HepG2 (cell line): ENCODE results near the gene PHF19. TPM values are rescaled to one million over a fixed set of nuclear protein-coding genes. Genes with fewer than 3 reads are reported as not detected.

Experiments
- ATAC-seq: fragments of 200-7000 bp; cut with Tn5 transposase; 3 replicates; pipeline ENCODE4 v1.9.1; 2020; ENCODE audit warnings: mild to moderate bottlenecking, moderate library complexity
- BruUV-seq: library from RNA; stranded (reverse); fragments of 400-500 nt; replicated peaks from 2 replicates; lab custom pipeline; 2021; lab: Mats Ljungman, UMichigan
- CTCF ChIA-PET: fragments of 300-600 bp; formaldehyde crosslinking; extraction: SDS; loops from one replicate; lab custom pipeline; 2021; ENCODE audit warnings: low total read pairs, inconsistent platforms, low intra/inter-chr PET ratio; lab: Yijun Ruan, JAX
- POLR2A ChIA-PET: fragments of 350-600 bp; sonication (Branson Sonifier 250); formaldehyde crosslinking; loops from one replicate; lab custom pipeline; 2020; ENCODE audit warnings: antibody characterized with exemption, inconsistent platforms; lab: Yijun Ruan, JAX
- DNase-seq: peaks from one replicate; pipeline ENCODE4 v3.0.0-alpha.2; 2015; ENCODE audit warnings: low spot score
- FAIRE-seq: peaks from 3 replicates; lab custom pipeline; 2011; peaks lifted over from hg19 to GRCh38; lab: Jason Lieb, UNC
- H2AFZ ChIP-seq: one replicate; pipeline ENCODE4 v1.6.1; 2011; ENCODE audit warnings: low read length, inconsistent platforms
- H3K27ac ChIP-seq: fragments of 300-600 bp; 3 replicates; pipeline ENCODE4 v1.8.0; 2011; ENCODE audit warnings: mixed run types, mild to moderate bottlenecking, mixed read lengths, low read length, inconsistent platforms; ENCODE audit not compliant: insufficient read depth; ENCODE audit errors: extremely low read length
- H3K27me3 ChIP-seq, 2 experiments: fragments of 200-600 bp in 1 of 2; 2 replicates in 1 of 2; 3 replicates in 1 of 2; pipeline versions ENCODE4 v1.6.0 to v1.8.0; 2011; ENCODE audit warnings: low read length in 2 of 2, mild to moderate bottlenecking in 2 of 2, moderate library complexity in 2 of 2, inconsistent platforms in 1 of 2; ENCODE audit not compliant: insufficient read depth in 2 of 2, control insufficient read depth in 1 of 2
- H3K36me3 ChIP-seq, 2 experiments: fragments of 200-600 bp in 1 of 2; replicated peaks in 1 of 2; 2 replicates in 1 of 2; 3 replicates in 1 of 2; pipeline versions ENCODE4 v1.5.1 to v1.8.0; 2011; ENCODE audit warnings: low read length in 2 of 2, inconsistent platforms in 1 of 2; ENCODE audit not compliant: insufficient read depth in 2 of 2, control insufficient read depth in 1 of 2
- H3K4me1 ChIP-seq: 2 replicates; pipeline ENCODE4 v1.5.1; 2012; ENCODE audit warnings: low read length, inconsistent platforms; ENCODE audit not compliant: insufficient read depth
- H3K4me2 ChIP-seq: 2 replicates; pipeline ENCODE4 v1.6.0; 2011; ENCODE audit warnings: low read depth, low read length, inconsistent platforms
- H3K4me3 ChIP-seq, 3 experiments: fragments of 200-600 bp in 1 of 3; sonication (generic), shearing (Covaris generic) in 1 of 3; replicated peaks in 1 of 3; 2 replicates each; pipeline ENCODE4 v1.5.1; 2011 to 2016; ENCODE audit warnings: low read length in 3 of 3, inconsistent platforms in 2 of 3, low read depth in 2 of 3, mild to moderate bottlenecking in 2 of 3, control low read depth in 1 of 3, mixed read lengths in 1 of 3; ENCODE audit not compliant: insufficient read depth in 1 of 3
- H3K79me2 ChIP-seq: one replicate; pipeline ENCODE4 v1.6.1; 2011; ENCODE audit warnings: low read length, inconsistent platforms; ENCODE audit not compliant: insufficient read depth
- H3K9ac ChIP-seq: 2 replicates; pipeline ENCODE4 v1.6.0; 2011; ENCODE audit warnings: mild to moderate bottlenecking, low read depth, low read length, inconsistent platforms; ENCODE audit not compliant: insufficient read depth
- H3K9me3 ChIP-seq: 2 replicates; pipeline ENCODE4 v1.5.1; 2012; ENCODE audit warnings: mild to moderate bottlenecking, low read length
- H4K20me1 ChIP-seq: 2 replicates; pipeline ENCODE4 v1.6.0; 2011; ENCODE audit warnings: inconsistent platforms, mild to moderate bottlenecking, low read length, moderate library complexity; ENCODE audit not compliant: insufficient read depth
- ATRX ChIP-seq: sonication (generic); formaldehyde crosslinking; IDR thresholded peaks from 2 replicates; pipeline ENCODE4 v1.4.0; 2020; ENCODE audit warnings: missing genetic modification reagents, borderline replicate concordance
- ELK4 ChIP-seq: sonication (generic); formaldehyde crosslinking; IDR thresholded peaks from 2 replicates; pipeline ENCODE4 v1.9.0; 2021; ENCODE audit warnings: missing genetic modification reagents, borderline replicate concordance
- HOXA9 ChIP-seq: sonication (generic); formaldehyde crosslinking; IDR thresholded peaks from 2 replicates; pipeline ENCODE4 v1.8.1; 2022; ENCODE audit warnings: missing genetic modification reagents, mild to moderate bottlenecking, moderate library complexity, borderline replicate concordance
- KDM5A ChIP-seq: fragments of 200-600 bp; sonication (generic); IDR thresholded peaks from 2 replicates; pipeline ENCODE4 v1.7.0; 2018; ENCODE audit warnings: antibody characterized with exemption, mild to moderate bottlenecking, low read length, borderline replicate concordance
- MED13 ChIP-seq: sonication (generic); formaldehyde crosslinking; IDR thresholded peaks from 2 replicates; pipeline ENCODE4 v1.5.0; 2020; ENCODE audit warnings: missing genetic modification reagents
- MYPOP ChIP-seq: sonication (generic); formaldehyde crosslinking; IDR thresholded peaks from 2 replicates; pipeline ENCODE4 v1.8.1; 2023; ENCODE audit warnings: mild to moderate bottlenecking, moderate library complexity, missing genetic modification reagents
- STAT6 ChIP-seq: sonication (generic); formaldehyde crosslinking; IDR thresholded peaks from 2 replicates; pipeline ENCODE4 v1.4.0; 2020; ENCODE audit warnings: missing genetic modification reagents, mild to moderate bottlenecking, borderline replicate concordance
- ZBTB25 ChIP-seq: IDR thresholded peaks from 2 replicates; pipeline ENCODE4 v1.6.1; 2018; ENCODE audit warnings: missing genetic modification reagents
- ZNF331 ChIP-seq: sonication (generic); formaldehyde crosslinking; IDR thresholded peaks from 2 replicates; pipeline ENCODE4 v1.4.0; 2020; ENCODE audit warnings: missing genetic modification reagents
- ZNF703 ChIP-seq: sonication (generic); formaldehyde crosslinking; IDR thresholded peaks from 2 replicates; pipeline ENCODE4 v1.5.1; 2020; ENCODE audit warnings: missing genetic modification reagents, mild to moderate bottlenecking, moderate library complexity, borderline replicate concordance
- WGBS: methylation state at CpG from one replicate; pipeline ENCODE4 v1.1.6; 2017; ENCODE audit warnings: low lambda C conversion rate; 5-methylcytosine and 5-hydroxymethylcytosine counted together
- in situ Hi-C: cut with HindIII; loops from 2 replicates; pipeline ENCODE4 v1.10.0; 2017; ENCODE audit warnings: low pct_unique_long_range_greater_than_20kb; ENCODE audit not compliant: extremely low pct_ligation_motif_present
- intact Hi-C: fragments of 100-400 bp; cut with micrococcal nuclease; formaldehyde crosslinking; loops from one replicate; pipeline ENCODE4 v1.10.0; 2022; ENCODE audit not compliant: unreplicated experiment
- polyA plus RNA-seq, 8 experiments: library from polyadenylated mRNA; depleted of rRNA in 3 of 8; stranded (reverse) in 7 of 8; unstranded in 1 of 8; fragments of >200 nt; fragmentation: Illumina TruSeq in 4 of 8; extraction: Trizol in 4 of 8; gene quantifications; 2 replicates each; pipeline versions ENCODE4 v1.2.1 to v1.2.3, GENCODE V29; 2011 to 2016; ENCODE audit warnings: low read depth in 4 of 8, missing spikeins in 1 of 8, mixed read lengths in 1 of 8; ENCODE audit not compliant: insufficient read depth in 1 of 8
- total RNA-seq, 5 experiments: library from RNA; depleted of rRNA; stranded (reverse); fragments of >200 nt; fragmentation: Illumina TruSeq; extraction: Trizol; gene quantifications; 2 replicates each; pipeline ENCODE4 v1.2.3, GENCODE V29; 2016; ENCODE audit warnings: low read depth in 1 of 5
- TF ChIP-seq, protein P1 (sequence below): sonication (generic); formaldehyde crosslinking; IDR thresholded peaks from 2 replicates; pipeline ENCODE4 v1.4.0; 2020; ENCODE audit warnings: missing genetic modification reagents, borderline replicate concordance

The PHF19 gene
- total and polyA plus RNA-seq, 2 of the 13 experiments (the other 11 are each of a cell fraction or from before 2014, with no cell fraction given): 29.7 to 41.3 TPM

DNA sequence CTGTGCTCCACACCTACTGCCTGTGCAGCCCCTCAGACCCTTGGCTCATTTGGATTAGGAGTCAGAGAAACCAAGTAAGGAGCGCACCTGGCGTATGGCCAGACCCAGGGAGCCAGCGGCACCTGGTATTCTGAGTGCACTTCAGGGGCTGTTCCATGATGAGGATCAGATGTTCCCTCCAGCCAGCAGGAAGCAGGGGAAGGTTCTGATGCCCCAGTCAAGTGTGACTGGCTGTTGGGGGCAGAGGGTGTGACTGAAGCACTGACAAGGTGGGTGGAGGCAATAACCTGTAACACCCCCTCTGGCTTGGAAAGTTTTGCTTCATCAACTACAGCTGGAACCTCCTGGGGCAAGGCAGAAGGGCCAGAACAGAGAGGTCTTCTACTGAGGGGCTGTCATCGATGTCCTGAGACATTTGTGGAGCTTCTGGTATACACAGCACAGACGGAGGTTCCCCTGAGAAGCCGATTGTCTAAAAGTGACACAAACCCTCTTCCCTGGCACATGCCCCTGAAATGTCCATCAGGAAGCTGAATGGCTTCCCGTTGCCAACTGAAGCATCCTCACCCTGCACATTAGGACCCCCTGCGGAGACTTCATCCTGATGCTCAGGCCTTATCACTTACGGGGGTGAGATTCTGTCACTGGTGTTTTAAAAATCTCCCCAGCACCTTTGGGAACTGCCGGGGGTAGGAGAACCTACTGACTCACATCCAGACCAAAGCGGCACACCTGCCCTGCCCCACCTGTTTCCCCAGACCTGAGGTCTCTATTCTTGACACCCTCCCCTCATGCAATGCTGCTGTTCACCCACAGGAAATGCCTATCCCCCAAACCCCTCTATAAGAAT is 28.6 kb upstream of the PHF19 start:
- H3K27me3 ChIP-seq: peaks cover 0 to 13% of the 10 kb centered on the region in 2 experiments; a peak in 2 of 5 replicates
- intact Hi-C loops: no loop called here
- TF ChIP-seq ZBTB25 (CRISPR knock-in tag) (no peak), MYPOP (CRISPR knock-in tag) (no peak), ZNF331 (no peak), ZNF703 (CRISPR knock-in tag) (no peak), KDM5A (no peak), ATRX (no peak), HOXA9 (CRISPR knock-in tag) (no peak), ELK4 (CRISPR knock-in tag) (no peak), MED13 (CRISPR knock-in tag) (no peak), STAT6 (no peak)
- TF ChIP-seq, protein P1, sequence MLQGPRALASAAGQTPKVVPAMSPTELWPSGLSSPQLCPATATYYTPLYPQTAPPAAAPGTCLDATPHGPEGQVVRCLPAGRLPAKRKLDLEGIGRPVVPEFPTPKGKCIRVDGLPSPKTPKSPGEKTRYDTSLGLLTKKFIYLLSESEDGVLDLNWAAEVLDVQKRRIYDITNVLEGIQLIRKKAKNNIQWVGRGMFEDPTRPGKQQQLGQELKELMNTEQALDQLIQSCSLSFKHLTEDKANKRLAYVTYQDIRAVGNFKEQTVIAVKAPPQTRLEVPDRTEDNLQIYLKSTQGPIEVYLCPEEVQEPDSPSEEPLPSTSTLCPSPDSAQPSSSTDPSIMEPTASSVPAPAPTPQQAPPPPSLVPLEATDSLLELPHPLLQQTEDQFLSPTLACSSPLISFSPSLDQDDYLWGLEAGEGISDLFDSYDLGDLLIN (CRISPR knock-in tag): no peak
- TF ChIP-seq, all 625 proteins: peak for 0
- H3K36me3 ChIP-seq: no peaks in the 10 kb centered on the region
- ChIA-PET CTCF (no interaction called here), POLR2A (no interaction called here)
- no peaks in the 10 kb centered on the region for H3K79me2 ChIP-seq
- DNase-seq: no peak
- no peak overlapping the region for H2AFZ ChIP-seq
- in situ Hi-C loops: no loop called here
- no peaks in the 10 kb centered on the region for H4K20me1 ChIP-seq
- no peaks in the 10 kb centered on the region for H3K9me3 ChIP-seq
- H3K4me1 ChIP-seq: no peaks in the 10 kb centered on the region
- no peak overlapping the region for H3K27ac ChIP-seq
- FAIRE-seq: no peak
- ATAC-seq: no peak
- WGBS: 78% methylated on average over 7 of the region's 11 CpGs
- no peak overlapping the region for H3K9ac ChIP-seq
- BruUV-seq: no TSS peak
- H3K4me2 ChIP-seq: no peak overlapping the region
- no peak overlapping the region for H3K4me3 ChIP-seq
